K562 (cell line): ENCODE measurements around the gene TAC1. TPM values are rescaled to one million over a fixed set of nuclear protein-coding genes. Genes with fewer than 3 reads are reported as not detected.

Source experiments
- FOXJ3 ChIP-seq: sonication (generic); formaldehyde crosslinking; IDR thresholded peaks from 2 replicates; pipeline ENCODE4 v1.4.0; 2020; ENCODE audit warnings: mild to moderate bottlenecking, missing genetic modification reagents
- GABPB1 ChIP-seq: sonication (generic); formaldehyde crosslinking; IDR thresholded peaks from 2 replicates; pipeline ENCODE4 v1.8.0; 2022; ENCODE audit warnings: mild to moderate bottlenecking, missing genetic modification reagents
- HDGF ChIP-seq: fragments of 450-650 bp; IDR thresholded peaks from 2 replicates; pipeline ENCODE4 v1.6.1; 2016
- MCM2 ChIP-seq: fragments of 450-650 bp; IDR thresholded peaks from 2 replicates; pipeline ENCODE4 v1.6.1; 2017; ENCODE audit warnings: low read depth, mild to moderate bottlenecking
- POLR3A ChIP-seq: IDR thresholded peaks from 2 replicates; pipeline ENCODE4 v1.6.1; 2011; ENCODE audit warnings: borderline replicate concordance, mild to moderate bottlenecking, moderate library complexity; ENCODE audit not compliant: insufficient read length, insufficient read depth; ENCODE audit errors: extremely low read depth
- TAF1 ChIP-seq: IDR thresholded peaks from 2 replicates; pipeline ENCODE4 v1.6.1; 2011; ENCODE audit warnings: mild to moderate bottlenecking, low read length, moderate library complexity; ENCODE audit not compliant: insufficient read depth, control insufficient read depth, severe bottlenecking; ENCODE audit errors: extremely low read depth
- TBP ChIP-seq: optimal IDR thresholded peaks from 2 replicates; pipeline ENCODE3; 2011; ENCODE audit warnings: low read depth, low read length, improper control_type of control experiment
- TCFL5 ChIP-seq: fragments of 250-450 bp; sonication (Bioruptor Pico); conservative IDR thresholded peaks from 2 replicates; pipeline ENCODE4 v1.6.1; 2021; ENCODE audit warnings: mild to moderate bottlenecking, moderate library complexity, matching md5 sums
- ZNF316 ChIP-seq: fragments of 450-650 bp; IDR thresholded peaks from 2 replicates; pipeline ENCODE4 v1.6.1; 2016
- polyA plus RNA-seq, 8 experiments: library from polyadenylated mRNA; depleted of rRNA in 4 of 8; stranded (reverse) in 5 of 8; unstranded in 3 of 8; fragments of >200 nt; fragmentation: Nextera tagmentation in 2 of 8; fragmentation: Illumina TruSeq in 1 of 8; extraction: Ambion mirVana in 2 of 8; extraction: Trizol in 1 of 8; gene quantifications; 2 replicates each; pipeline versions ENCODE4 v1.2.1 to v1.2.3, GENCODE V29; 2011 to 2014; ENCODE audit warnings: inconsistent platforms in 1 of 8, missing spikeins in 1 of 8
- total RNA-seq, 7 experiments: library from RNA; depleted of rRNA in 6 of 7; stranded (reverse); fragments of >200 nt in 6 of 7; fragmentation: Illumina TruSeq in 2 of 7; extraction: Trizol in 2 of 7; gene quantifications; 2 replicates each; pipeline versions ENCODE4 v1.2.1 to v1.2.3, GENCODE V29; 2011 to 2021; ENCODE audit warnings: low replicate concordance in 1 of 7
- TF ChIP-seq, protein P1 (sequence below): sonication (generic); formaldehyde crosslinking; IDR thresholded peaks from 2 replicates; pipeline ENCODE4 v1.5.0; 2020; ENCODE audit warnings: missing genetic modification reagents
- TF ChIP-seq, protein P2 (sequence below), 2 experiments: fragments of 450-650 bp in 1 of 2; sonication (generic) in 1 of 2; formaldehyde crosslinking in 1 of 2; IDR thresholded peaks in 1 of 2; conservative IDR thresholded peaks in 1 of 2; 2 replicates each; pipeline versions ENCODE4 v1.6.1 to v1.8.1; 2016 to 2023; ENCODE audit warnings: mild to moderate bottlenecking in 2 of 2, moderate library complexity in 2 of 2, inconsistent platforms in 1 of 2, missing genetic modification reagents in 1 of 2
- TF ChIP-seq, protein P3 (sequence below), 2 experiments: fragments of 450-650 bp; IDR thresholded peaks; 2 replicates each; pipeline ENCODE4 v1.6.1; 2016
- TF ChIP-seq, protein P4 (sequence below): sonication (generic); formaldehyde crosslinking; IDR thresholded peaks from 2 replicates; pipeline ENCODE4 v1.8.0; 2022; ENCODE audit warnings: missing genetic modification reagents, mild to moderate bottlenecking, moderate library complexity, borderline replicate concordance

TAC1 gene
- total and polyA plus RNA-seq, 9 of the 15 experiments (the other 6 are each of a cell fraction or from before 2014, with no cell fraction given): 0.06 to 0.12 TPM; not detected in 7

DNA sequence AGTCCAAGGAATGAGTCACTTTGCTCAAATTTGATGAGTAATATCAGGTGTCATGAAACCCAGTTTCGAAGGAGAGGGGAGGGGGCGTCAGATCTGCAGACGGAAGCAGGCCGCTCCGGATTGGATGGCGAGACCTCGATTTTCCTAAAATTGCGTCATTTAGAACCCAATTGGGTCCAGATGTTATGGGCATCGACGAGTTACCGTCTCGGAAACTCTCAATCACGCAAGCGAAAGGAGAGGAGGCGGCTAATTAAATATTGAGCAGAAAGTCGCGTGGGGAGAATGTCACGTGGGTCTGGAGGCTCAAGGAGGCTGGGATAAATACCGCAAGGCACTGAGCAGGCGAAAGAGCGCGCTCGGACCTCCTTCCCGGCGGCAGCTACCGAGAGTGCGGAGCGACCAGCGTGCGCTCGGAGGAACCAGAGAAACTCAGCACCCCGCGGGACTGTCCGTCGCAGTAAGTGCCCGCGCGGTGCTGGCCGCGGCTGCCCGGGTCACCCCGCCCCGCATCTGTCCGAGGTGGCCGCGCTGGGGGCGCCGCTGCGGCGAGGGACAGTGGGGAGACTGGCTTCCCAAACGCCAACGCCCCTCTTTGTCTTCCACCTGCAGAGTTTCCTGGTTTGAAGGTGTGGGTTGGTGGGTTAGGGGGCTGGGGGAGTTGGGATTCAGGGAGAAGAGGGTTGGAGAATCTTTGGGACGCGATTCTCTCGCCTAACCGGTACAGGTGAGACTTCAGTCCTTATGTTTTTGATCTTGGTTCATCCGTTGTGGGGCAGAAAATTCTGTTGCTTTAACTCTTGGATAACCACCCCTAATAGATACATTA, at the start of gene TAC1 (continued):
- TF ChIP-seq TAF1 (no peak), TBP (no peak), MCM2 (no peak), ZNF316 (no peak), GABPB1 (no peak), FOXJ3 (CRISPR knock-in tag) (no peak), HDGF (no peak), TCFL5 (no peak), POLR3A (no peak)
- TF ChIP-seq, protein P1, sequence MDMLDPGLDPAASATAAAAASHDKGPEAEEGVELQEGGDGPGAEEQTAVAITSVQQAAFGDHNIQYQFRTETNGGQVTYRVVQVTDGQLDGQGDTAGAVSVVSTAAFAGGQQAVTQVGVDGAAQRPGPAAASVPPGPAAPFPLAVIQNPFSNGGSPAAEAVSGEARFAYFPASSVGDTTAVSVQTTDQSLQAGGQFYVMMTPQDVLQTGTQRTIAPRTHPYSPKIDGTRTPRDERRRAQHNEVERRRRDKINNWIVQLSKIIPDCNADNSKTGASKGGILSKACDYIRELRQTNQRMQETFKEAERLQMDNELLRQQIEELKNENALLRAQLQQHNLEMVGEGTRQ (CRISPR knock-in tag): peak; percentile 38; the same call in 1 of the 2 replicates
- TF ChIP-seq, protein P2, sequence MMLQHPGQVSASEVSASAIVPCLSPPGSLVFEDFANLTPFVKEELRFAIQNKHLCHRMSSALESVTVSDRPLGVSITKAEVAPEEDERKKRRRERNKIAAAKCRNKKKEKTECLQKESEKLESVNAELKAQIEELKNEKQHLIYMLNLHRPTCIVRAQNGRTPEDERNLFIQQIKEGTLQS (IDR thresholded peaks at IDR 0.05): peak; percentile 73
- TF ChIP-seq, protein P2 (CRISPR knock-in tag; conservative IDR thresholded peaks at IDR 0.05): no peak
- TF ChIP-seq, protein P3, sequence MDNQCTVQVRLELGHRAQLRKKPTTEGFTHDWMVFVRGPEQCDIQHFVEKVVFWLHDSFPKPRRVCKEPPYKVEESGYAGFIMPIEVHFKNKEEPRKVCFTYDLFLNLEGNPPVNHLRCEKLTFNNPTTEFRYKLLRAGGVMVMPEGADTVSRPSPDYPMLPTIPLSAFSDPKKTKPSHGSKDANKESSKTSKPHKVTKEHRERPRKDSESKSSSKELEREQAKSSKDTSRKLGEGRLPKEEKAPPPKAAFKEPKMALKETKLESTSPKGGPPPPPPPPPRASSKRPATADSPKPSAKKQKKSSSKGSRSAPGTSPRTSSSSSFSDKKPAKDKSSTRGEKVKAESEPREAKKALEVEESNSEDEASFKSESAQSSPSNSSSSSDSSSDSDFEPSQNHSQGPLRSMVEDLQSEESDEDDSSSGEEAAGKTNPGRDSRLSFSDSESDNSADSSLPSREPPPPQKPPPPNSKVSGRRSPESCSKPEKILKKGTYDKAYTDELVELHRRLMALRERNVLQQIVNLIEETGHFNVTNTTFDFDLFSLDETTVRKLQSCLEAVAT (IDR thresholded peaks at IDR 0.05): no peak
- TF ChIP-seq, protein P4, sequence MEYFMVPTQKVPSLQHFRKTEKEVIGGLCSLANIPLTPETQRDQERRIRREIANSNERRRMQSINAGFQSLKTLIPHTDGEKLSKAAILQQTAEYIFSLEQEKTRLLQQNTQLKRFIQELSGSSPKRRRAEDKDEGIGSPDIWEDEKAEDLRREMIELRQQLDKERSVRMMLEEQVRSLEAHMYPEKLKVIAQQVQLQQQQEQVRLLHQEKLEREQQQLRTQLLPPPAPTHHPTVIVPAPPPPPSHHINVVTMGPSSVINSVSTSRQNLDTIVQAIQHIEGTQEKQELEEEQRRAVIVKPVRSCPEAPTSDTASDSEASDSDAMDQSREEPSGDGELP (CRISPR knock-in tag): no peak
